SU-DHL-6 (cell line): ENCODE results near the gene PDZRN3.

ENCODE experiments used
- H2AFZ ChIP-seq: fragments of 200-600 bp; sonication (generic); 2 replicates; pipeline ENCODE4 v1.6.1; 2014; ENCODE audit warnings: low read depth, mild to moderate bottlenecking, moderate library complexity, mixed read lengths, antibody characterized with exemption, low read length; ENCODE audit not compliant: severe bottlenecking
- H3F3A ChIP-seq: fragments of 200-600 bp; shearing (Covaris generic); 2 replicates; pipeline ENCODE4 v1.6.0; 2016; ENCODE audit warnings: antibody characterized with exemption, mild to moderate bottlenecking; ENCODE audit not compliant: insufficient read depth
- H3K27ac ChIP-seq: fragments of 200-600 bp; sonication (generic); 2 replicates; pipeline ENCODE4 v1.5.1; 2016; ENCODE audit warnings: low read depth, mild to moderate bottlenecking, low read length, moderate library complexity, mixed read lengths
- H3K27me3 ChIP-seq: fragments of 200-600 bp; sonication (generic), shearing (Covaris generic); 2 replicates; pipeline ENCODE4 v1.6.0; 2014; ENCODE audit warnings: mild to moderate bottlenecking, low read length
- H3K36me3 ChIP-seq: fragments of 200-600 bp; sonication (generic); 2 replicates; pipeline ENCODE4 v1.6.1; 2014; ENCODE audit warnings: mild to moderate bottlenecking, low read length, mixed read lengths
- H3K4me2 ChIP-seq: fragments of 300-600, 200-600 bp; shearing (Covaris generic), sonication (generic); 2 replicates; pipeline ENCODE4 v1.6.0; 2014; ENCODE audit warnings: low read length, low read depth, mild to moderate bottlenecking; ENCODE audit not compliant: poor library complexity, severe bottlenecking
- H3K4me3 ChIP-seq: fragments of 200-600 bp; sonication (generic); 2 replicates; pipeline ENCODE4 v1.5.1; 2014; ENCODE audit warnings: antibody characterized with exemption, low read length, mild to moderate bottlenecking, mixed read lengths; ENCODE audit not compliant: insufficient read depth, poor library complexity, severe bottlenecking
- H3K79me2 ChIP-seq: fragments of 200-600 bp; sonication (generic); 2 replicates; pipeline ENCODE4 v1.6.1; 2014; ENCODE audit warnings: mild to moderate bottlenecking, low read length, moderate library complexity; ENCODE audit not compliant: insufficient read depth
- H3K9ac ChIP-seq: fragments of 200-600 bp; sonication (generic); 2 replicates; pipeline ENCODE4 v1.7.0; 2014; ENCODE audit warnings: mild to moderate bottlenecking, low read length
- H3K9me2 ChIP-seq: fragments of 200-600 bp; sonication (generic); replicated peaks from 2 replicates; pipeline ENCODE4 v1.6.1; 2014; ENCODE audit warnings: low read length; ENCODE audit not compliant: insufficient read depth
- H3K9me3 ChIP-seq: fragments of 200-600 bp; sonication (generic); 2 replicates; pipeline ENCODE4 v1.6.1; 2014; ENCODE audit warnings: low read length, mixed read lengths; ENCODE audit not compliant: insufficient read depth
- H4K20me1 ChIP-seq: fragments of 200-600 bp; sonication (generic); 2 replicates; pipeline ENCODE4 v1.6.1; 2014; ENCODE audit warnings: low read depth, mild to moderate bottlenecking, antibody characterized with exemption, low read length, moderate library complexity, mixed read lengths
- CTCF ChIP-seq: fragments of 200-600 bp; sonication (generic); IDR thresholded peaks from one replicate; pipeline ENCODE4 v1.5.1; 2017; ENCODE audit warnings: antibody characterized with exemption, mild to moderate bottlenecking, low read length, moderate library complexity; ENCODE audit not compliant: insufficient read depth, poor library complexity, severe bottlenecking
- EZH2phosphoT487 ChIP-seq: fragments of 200-600 bp; sonication (generic), shearing (Covaris generic); conservative IDR thresholded peaks from 2 replicates; pipeline ENCODE4 v1.6.1; 2018; ENCODE audit warnings: mild to moderate bottlenecking, antibody characterized with exemption, low read length, moderate library complexity, mixed read lengths

The PDZRN3 gene

GRCh38 chr3:73603762-73604171 is 21.0 kb downstream of the PDZRN3 start:
- Histone ChIP-seq H3F3A (no peaks in the 10 kb centered on the region), H2AFZ (no peak overlapping the region)

GRCh38 chr3:73602170-73602569 is 22.6 kb downstream of the PDZRN3 start:
- TF ChIP-seq CTCF (no peak), EZH2phosphoT487 (no peak)
- no peaks in the 10 kb centered on the region for H3K79me2 ChIP-seq
- no peaks in the 10 kb centered on the region for H3F3A ChIP-seq
- H3K4me2 ChIP-seq, result no peak overlapping the region
- no peak overlapping the region for H3K27ac ChIP-seq
- H2AFZ ChIP-seq, result no peak overlapping the region
- no peaks in the 10 kb centered on the region for H4K20me1 ChIP-seq
- H3K36me3 ChIP-seq, result no peaks in the 10 kb centered on the region
- H3K4me3 ChIP-seq, result no peak overlapping the region
- no peak overlapping the region for H3K9ac ChIP-seq
- H3K9me3 ChIP-seq, result no peaks in the 10 kb centered on the region
- no peaks in the 10 kb centered on the region for H3K9me2 ChIP-seq
- H3K27me3 ChIP-seq, result no peaks in the 10 kb centered on the region

More at GRCh38 chr3:73603762-73604171, 21.0 kb downstream of the PDZRN3 start:
- TF ChIP-seq EZH2phosphoT487 (no peak), CTCF (no peak)
- no peak overlapping the region for H3K4me3 ChIP-seq
- H3K4me2 ChIP-seq, result no peak overlapping the region
- H3K79me2 ChIP-seq, result no peaks in the 10 kb centered on the region
- H3K9ac ChIP-seq, result no peak overlapping the region
- H3K9me2 ChIP-seq, result no peaks in the 10 kb centered on the region
- no peaks in the 10 kb centered on the region for H4K20me1 ChIP-seq
- H3K27me3 ChIP-seq, result no peaks in the 10 kb centered on the region
- H3K27ac ChIP-seq, result no peak overlapping the region
- H3K9me3 ChIP-seq, result no peaks in the 10 kb centered on the region
- no peaks in the 10 kb centered on the region for H3K36me3 ChIP-seq

GRCh38 chr3:73601481-73601880 is 23.3 kb downstream of the PDZRN3 start:
- Histone ChIP-seq H3K79me2 (no peaks in the 10 kb centered on the region), H3K9me3 (no peaks in the 10 kb centered on the region)
- TF ChIP-seq EZH2phosphoT487, result no peak
- no peak for TF ChIP-seq CTCF

GRCh38 chr3:73601011-73601410 is 23.7 kb downstream of the PDZRN3 start:
- no peaks in the 10 kb centered on the region for H3K27me3 ChIP-seq
- no peaks in the 10 kb centered on the region for H3K36me3 ChIP-seq
- H3K9ac ChIP-seq, result no peak overlapping the region
- no peak overlapping the region for H3K27ac ChIP-seq
- no peaks in the 10 kb centered on the region for H3K9me2 ChIP-seq
- H3K4me2 ChIP-seq, result no peak overlapping the region
- no peaks in the 10 kb centered on the region for H3F3A ChIP-seq
- H2AFZ ChIP-seq, result no peak overlapping the region
- no peaks in the 10 kb centered on the region for H3K9me3 ChIP-seq
- no peaks in the 10 kb centered on the region for H3K79me2 ChIP-seq
- TF ChIP-seq CTCF (no peak), EZH2phosphoT487 (no peak)
- no peak overlapping the region for H3K4me3 ChIP-seq
- no peaks in the 10 kb centered on the region for H4K20me1 ChIP-seq

More at GRCh38 chr3:73601481-73601880, 23.3 kb downstream of the PDZRN3 start:
- Histone ChIP-seq H3K9me2 (no peaks in the 10 kb centered on the region), H3K36me3 (no peaks in the 10 kb centered on the region), H3K4me3 (no peak overlapping the region), H4K20me1 (no peaks in the 10 kb centered on the region), H3K4me2 (no peak overlapping the region), H3F3A (no peaks in the 10 kb centered on the region), H3K27ac (no peak overlapping the region), H2AFZ (no peak overlapping the region), H3K27me3 (no peaks in the 10 kb centered on the region), H3K9ac (no peak overlapping the region)
